Natural killer cell (primary cell): ENCODE data around the gene OR51B5. TPM values are rescaled to one million over a fixed set of nuclear protein-coding genes. Genes with fewer than 3 reads are reported as not detected.
"Not testable (repeated sequence)": the region's sequence is repeated elsewhere in the genome, so short reads cannot be mapped to it uniquely, and the experiment has no call there.

ENCODE experiments used
- ATAC-seq, 3 donors: fragments of 150-1000 bp in 2 of 3; fragments of 200-7000 bp in 1 of 3; cut with Tn5 transposase; 1 replicate in 1 of 3; 2 replicates in 2 of 3; pipeline ENCODE4 v1.10.0; 2021; ENCODE audit warnings: mild to moderate bottlenecking in 2 of 3, moderate library complexity in 2 of 3
- DNase-seq, 2 donors: peaks; one replicate each; pipeline versions ENCODE4 v3.0.0 to v3.0.0-alpha.2; 2013 to 2021; ENCODE audit warnings: mixed read lengths in 1 of 2
- H3K27ac ChIP-seq: one replicate; pipeline ENCODE4 v1.5.1; 2013; ENCODE audit warnings: mild to moderate bottlenecking, low read length
- H3K27me3 ChIP-seq: one replicate; pipeline ENCODE4 v1.6.1; 2013; ENCODE audit warnings: low read length; ENCODE audit not compliant: control insufficient read depth, insufficient read depth
- H3K36me3 ChIP-seq: one replicate; pipeline ENCODE4 v1.6.1; 2013; ENCODE audit warnings: low read length; ENCODE audit not compliant: control insufficient read depth, insufficient read depth
- H3K4me1 ChIP-seq: one replicate; pipeline ENCODE4 v1.6.1; 2013; ENCODE audit warnings: low read length; ENCODE audit not compliant: control insufficient read depth, insufficient read depth
- H3K4me3 ChIP-seq: one replicate; pipeline ENCODE4 v1.5.1; 2013; ENCODE audit warnings: low read length
- H3K9me3 ChIP-seq: one replicate; pipeline ENCODE4 v1.6.1; 2013; ENCODE audit warnings: low read length; ENCODE audit not compliant: control insufficient read depth, insufficient read depth
- H3K27ac Mint-ChIP-seq, 2 donors: one replicate each; pipeline ENCODE4 v1.8.0; 2022; ENCODE audit warnings: mild to moderate bottlenecking in 2 of 2, mixed read lengths in 2 of 2, moderate library complexity in 1 of 2
- H3K27me3 Mint-ChIP-seq, 2 donors: one replicate each; pipeline ENCODE4 v1.8.0; 2022; ENCODE audit warnings: low read depth in 2 of 2, mixed read lengths in 2 of 2
- H3K36me3 Mint-ChIP-seq: one replicate; pipeline ENCODE4 v1.8.0; 2022; ENCODE audit warnings: mixed read lengths
- H3K4me1 Mint-ChIP-seq, 2 donors: one replicate each; pipeline ENCODE4 v1.8.0; 2022; ENCODE audit warnings: mixed read lengths in 2 of 2
- H3K4me3 Mint-ChIP-seq: one replicate; pipeline ENCODE4 v1.8.0; 2022; ENCODE audit warnings: mild to moderate bottlenecking, moderate library complexity, mixed read lengths
- H3K9me3 Mint-ChIP-seq, 2 donors: one replicate each; pipeline ENCODE4 v1.8.0; 2022; ENCODE audit warnings: mixed read lengths in 2 of 2
- CTCF ChIP-seq: fragments of 200-600 bp; IDR thresholded peaks from one replicate; pipeline ENCODE4 v1.8.0; 2022; ENCODE audit warnings: antibody characterized with exemption
- WGBS: methylation state at CpG from one replicate; pipeline ENCODE4 v1.1.7; 2013; ENCODE audit warnings: missing lambda C conversion rate; ENCODE audit not compliant: insufficient coverage; 5-methylcytosine and 5-hydroxymethylcytosine counted together
- intact Hi-C: fragments of 100-400 bp; cut with micrococcal nuclease; formaldehyde crosslinking; loops from one replicate; pipeline ENCODE4 v1.14.2; 2022
- total RNA-seq, 4 donors: library from RNA; stranded (reverse); fragments of 120-200 nt in 1 of 4; gene quantifications; one replicate each; pipeline versions ENCODE4 v1.2.3 to v1.2.4, GENCODE V29; 2013 to 2022

Gene OR51B5
- total RNA-seq, 3 donors from 2014 or later (not counting 1 experiment from before 2014, with no cell fraction given) = not detected

DNA sequence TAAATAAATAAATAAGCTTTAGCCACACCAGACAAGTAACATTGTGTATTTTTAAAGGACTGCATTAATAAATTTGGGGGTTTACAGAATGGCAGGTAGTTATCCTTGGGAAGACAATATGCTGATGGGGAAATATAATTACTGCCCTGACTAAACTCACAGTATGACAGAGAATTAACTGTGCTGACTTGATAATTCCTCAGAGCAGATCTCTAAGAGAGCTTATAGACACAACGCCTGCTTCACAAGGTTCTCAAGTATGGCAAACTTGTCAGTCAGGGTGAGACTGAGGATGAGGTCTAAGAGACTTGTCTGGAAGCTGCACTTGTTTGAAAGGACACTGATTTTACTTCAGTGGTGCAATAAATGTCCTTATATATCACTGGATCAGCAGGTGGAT, 44.9 kb downstream of the OR51B5 start:
- Mint-ChIP-seq H3K27me3 (no peaks in the 10 kb centered on the region), H3K27ac (no peak overlapping the region), H3K4me1 (no peaks in the 10 kb centered on the region), H3K4me3 (no peak overlapping the region), H3K9me3 (peaks cover 0 to 2% of the 10 kb centered on the region in 2 donors), H3K36me3 (no peaks in the 10 kb centered on the region)
- 92% methylated on average over 1 of the region's 1 CpG for WGBS
- no peak overlapping the region for H3K27ac ChIP-seq
- DNase-seq (no peak), ATAC-seq (no peak)
- no peaks in the 10 kb centered on the region for H3K4me1 ChIP-seq
- H3K36me3 ChIP-seq = no peaks in the 10 kb centered on the region
- no peaks in the 10 kb centered on the region for H3K9me3 ChIP-seq
- H3K27me3 ChIP-seq = no peaks in the 10 kb centered on the region
- intact Hi-C loops = no loop called here
- no peak overlapping the region for H3K4me3 ChIP-seq
- no peak for TF ChIP-seq CTCF

DNA sequence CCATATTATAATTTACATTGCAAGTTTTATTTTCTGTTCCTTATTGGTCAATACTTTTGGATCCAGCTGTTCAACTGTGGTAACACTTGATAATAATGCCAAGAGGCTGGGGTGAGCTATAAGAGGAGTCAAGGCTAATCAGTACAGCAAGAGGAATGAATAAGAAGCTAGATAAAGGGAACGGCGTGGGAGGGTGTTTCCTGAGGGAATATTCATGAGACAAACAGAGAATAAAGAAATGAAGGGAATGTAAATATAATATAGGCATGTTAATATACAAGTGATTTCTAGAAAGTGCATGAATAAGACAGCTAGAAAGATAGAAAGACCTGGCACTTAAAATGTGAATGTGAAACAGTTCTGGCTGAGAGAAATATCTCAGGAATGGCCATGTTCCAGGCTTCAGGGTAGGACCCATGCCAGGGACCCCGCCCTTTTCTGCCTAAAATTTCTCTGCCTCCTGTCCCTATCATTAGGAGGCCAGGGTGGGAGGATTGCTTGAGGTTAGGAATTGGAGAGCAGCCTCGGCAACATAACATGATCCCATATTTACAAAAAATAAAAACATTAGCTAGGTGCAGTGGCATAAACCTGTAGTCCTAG, 45.5 kb downstream of the OR51B5 start:
- DNase-seq (no peak), ATAC-seq (no peak)
- no peaks in the 10 kb centered on the region for H3K27me3 Mint-ChIP-seq
- no peaks in the 10 kb centered on the region for H3K9me3 ChIP-seq
- H3K4me3 ChIP-seq = no peak overlapping the region
- H3K27ac ChIP-seq = no peak overlapping the region
- H3K27ac Mint-ChIP-seq = no peak overlapping the region
- 80% methylated on average over 2 of the region's 4 CpGs for WGBS
- H3K36me3 Mint-ChIP-seq = no peaks in the 10 kb centered on the region
- H3K4me1 Mint-ChIP-seq = no peaks in the 10 kb centered on the region
- peaks cover 0 to 2% of the 10 kb centered on the region in 2 donors for H3K9me3 Mint-ChIP-seq
- no peak for TF ChIP-seq CTCF
- H3K27me3 ChIP-seq = no peaks in the 10 kb centered on the region
- no peak overlapping the region for H3K4me3 Mint-ChIP-seq
- no peaks in the 10 kb centered on the region for H3K36me3 ChIP-seq
- intact Hi-C loops = no loop called here
- H3K4me1 ChIP-seq = no peaks in the 10 kb centered on the region

DNA sequence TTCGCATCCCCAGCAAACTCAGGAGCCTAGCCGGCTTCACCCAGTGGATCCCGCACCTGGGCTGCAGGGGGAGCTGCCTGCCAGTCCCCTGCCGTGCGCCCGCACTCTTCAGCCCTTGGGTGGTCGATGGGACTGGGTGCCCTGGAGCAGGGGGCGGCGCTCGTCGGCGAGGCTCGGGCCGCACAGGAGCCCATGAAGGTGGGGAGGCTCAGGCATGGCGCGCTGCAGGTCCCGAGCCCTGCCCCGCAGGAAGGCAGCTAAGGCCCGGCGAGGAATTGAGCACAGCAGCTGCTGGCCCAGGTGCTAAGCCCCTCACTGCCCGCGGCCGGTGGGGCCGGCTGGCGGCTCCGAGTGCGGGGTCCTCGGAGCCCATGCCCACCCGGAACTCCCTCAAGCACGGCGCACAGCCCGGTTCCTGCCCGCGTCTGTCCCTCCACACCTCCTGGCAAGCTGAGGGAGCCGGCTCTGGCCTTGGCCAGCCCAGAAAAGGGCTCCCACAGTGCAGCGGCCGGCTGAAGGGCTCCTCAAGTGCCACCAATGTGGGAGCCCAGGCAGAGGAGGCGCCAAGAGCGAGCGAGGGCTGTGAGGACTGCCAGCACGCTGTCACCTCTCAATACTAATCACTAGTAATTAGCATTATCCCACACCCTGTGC, 48.9 kb downstream of the OR51B5 start:
- WGBS = 94% methylated on average over 41 of the region's 41 CpGs
- not testable (repeated sequence) for H3K4me3 ChIP-seq

DNA sequence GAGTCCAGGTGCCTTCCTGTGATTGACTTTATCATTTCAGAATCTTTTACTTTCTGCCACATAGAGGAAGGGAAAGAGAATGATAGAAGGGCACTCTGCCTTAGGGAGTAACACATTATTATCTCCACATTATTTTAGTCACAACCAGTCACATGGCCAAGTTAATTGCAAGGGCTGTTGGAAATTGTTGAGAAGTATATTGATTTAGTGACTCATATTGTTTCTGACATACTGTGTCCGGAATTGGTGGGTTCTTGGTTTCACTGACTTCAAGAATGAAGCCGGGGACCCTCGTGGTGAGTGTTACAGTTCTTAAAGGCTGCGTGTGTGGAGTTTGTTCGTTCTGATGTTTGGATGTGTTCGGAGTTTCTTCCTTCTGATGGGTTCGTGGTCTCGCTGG, 50.3 kb downstream of the OR51B5 start:
- H3K27me3 ChIP-seq = no peaks in the 10 kb centered on the region
- TF ChIP-seq CTCF = no peak
- H3K9me3 ChIP-seq = no peaks in the 10 kb centered on the region
- H3K4me3 ChIP-seq = no peak overlapping the region
- no peaks in the 10 kb centered on the region for H3K36me3 ChIP-seq
- 95% methylated on average over 8 of the region's 8 CpGs for WGBS
- H3K4me1 Mint-ChIP-seq = no peaks in the 10 kb centered on the region
- intact Hi-C loops = no loop called here
- DNase-seq (no peak), ATAC-seq (no peak)
- no peaks in the 10 kb centered on the region for H3K36me3 Mint-ChIP-seq
- H3K4me1 ChIP-seq = no peaks in the 10 kb centered on the region
- no peak overlapping the region for H3K4me3 Mint-ChIP-seq
- no peak overlapping the region for H3K27ac ChIP-seq
- no peaks in the 10 kb centered on the region for H3K9me3 Mint-ChIP-seq
- no peak overlapping the region for H3K27ac Mint-ChIP-seq
- H3K27me3 Mint-ChIP-seq = no peaks in the 10 kb centered on the region

More for the DNA sequence above, 48.9 kb downstream of the OR51B5 start:
- ATAC-seq, H3K36me3 Mint-ChIP-seq, H3K27ac ChIP-seq, H3K4me3 Mint-ChIP-seq, H3K4me1 ChIP-seq, DNase-seq, H3K4me1 Mint-ChIP-seq, H3K9me3 Mint-ChIP-seq, intact Hi-C loops, H3K36me3 ChIP-seq, H3K27me3 ChIP-seq, H3K27me3 Mint-ChIP-seq, H3K27ac Mint-ChIP-seq, H3K9me3 ChIP-seq: not testable (repeated sequence)

Other genes with a start within 250 kb of the OR51B5 start
- not detected for gene OR52A5, start 205.2 kb downstream of the OR51B5 start, total RNA-seq
- not detected for gene OR52A1, start 188.8 kb downstream of the OR51B5 start, total RNA-seq
- not detected for gene OR51V1, start 142.8 kb downstream of the OR51B5 start, total RNA-seq
- 10 to 100 TPM in 1 of 3 donors, 1 to 10 TPM in 1, not detected in 1; 2.6 to 10.6 TPM for gene HBB, start 116.5 kb downstream of the OR51B5 start, total RNA-seq
- gene HBD, start 109.0 kb downstream of the OR51B5 start, total RNA-seq = not detected
- not detected for gene HBG1, start 93.7 kb downstream of the OR51B5 start, total RNA-seq
- not detected for gene HBG2, start 88.7 kb downstream of the OR51B5 start, total RNA-seq
- not detected for gene HBE1, start 73.6 kb downstream of the OR51B5 start, total RNA-seq
- not detected for gene OR51B4, start 41.6 kb downstream of the OR51B5 start, total RNA-seq
- not detected for gene OR51B2, start 19.2 kb downstream of the OR51B5 start, total RNA-seq
- gene OR51B6, start 8.0 kb upstream of the OR51B5 start, total RNA-seq = not detected
- gene OR51M1, start 40.3 kb upstream of the OR51B5 start, total RNA-seq = not detected
- gene OR51Q1, start 78.6 kb upstream of the OR51B5 start, total RNA-seq = not detected
- not detected for gene OR51I1, start 98.0 kb upstream of the OR51B5 start, total RNA-seq
- gene OR51I2, start 105.8 kb upstream of the OR51B5 start, total RNA-seq = not detected
- gene OR52D1, start 145.2 kb upstream of the OR51B5 start, total RNA-seq = not detected
- under 1 TPM in 2 of 3 donors, not detected in 1; 0.15 to 0.20 TPM for gene UBQLN3, start 166.4 kb upstream of the OR51B5 start, total RNA-seq
- gene UBQLNL, start 173.2 kb upstream of the OR51B5 start, total RNA-seq = 1 to 10 TPM in 1 of 3 donors, under 1 TPM in 1, not detected in 1; 0.61 to 1.3 TPM
- under 1 TPM; 0.26 to 0.95 (median 0.70) TPM for gene OR52H1, start 205.0 kb upstream of the OR51B5 start, total RNA-seq
- not detected for gene OR52B6, start 237.4 kb upstream of the OR51B5 start, total RNA-seq